K562 (cell line): Measurements from ENCODE around the gene SDR9C7. TPM values are rescaled to one million over a fixed set of nuclear protein-coding genes. Genes with fewer than 3 reads are reported as not detected.

ENCODE experiments used
- ATAC-seq: fragments of 200-7000 bp; cut with Tn5 transposase; 3 replicates; pipeline ENCODE4 v1.9.1; 2020; ENCODE audit warnings: moderate library complexity
- BruUV-seq: library from RNA; stranded (reverse); fragments of 400-500 nt; replicated peaks from 2 replicates; lab custom pipeline; 2021; lab: Mats Ljungman, UMichigan
- CTCF ChIA-PET: fragments of 300-600 bp; formaldehyde crosslinking; extraction: SDS; loops from one replicate; lab custom pipeline; 2021; ENCODE audit warnings: low intra/inter-chr PET ratio; lab: Yijun Ruan, JAX
- POLR2A ChIA-PET: fragments of 300-600, 350-650 bp; sonication (Branson Sonifier 250); formaldehyde crosslinking; extraction: SDS; loops from one replicate; lab custom pipeline; 2021; ENCODE audit warnings: antibody characterized with exemption, inconsistent platforms; lab: Yijun Ruan, JAX
- DNase-seq, 4 experiments: peaks; one replicate each; pipeline versions ENCODE4 v3.0.0 to v3.0.0-alpha.2; 2011 to 2018; ENCODE audit warnings: low spot score in 3 of 4, mixed read lengths in 3 of 4; ENCODE audit errors: extremely low read depth in 1 of 4
- FAIRE-seq: peaks from 2 replicates; lab custom pipeline; 2011; peaks lifted over from hg19 to GRCh38; lab: Jason Lieb, UNC
- H2AFZ ChIP-seq: 2 replicates; pipeline ENCODE4 v1.6.0; 2011; ENCODE audit warnings: low read depth, low read length, control low read depth, inconsistent platforms
- H3K27ac ChIP-seq: fragments of 200-600 bp; 3 replicates; pipeline ENCODE4 v1.8.0; 2011; ENCODE audit warnings: low read depth, mild to moderate bottlenecking, control low read depth, inconsistent platforms, low read length, moderate library complexity, mixed read lengths; ENCODE audit errors: extremely low read depth
- H3K27me3 ChIP-seq, 2 experiments: fragments of 300-600 bp in 1 of 2; 2 replicates in 1 of 2; 3 replicates in 1 of 2; pipeline versions ENCODE4 v1.6.0 to v1.8.0; 2011; ENCODE audit warnings: inconsistent platforms in 2 of 2, low read length in 2 of 2, mild to moderate bottlenecking in 1 of 2, mixed read lengths in 1 of 2, moderate library complexity in 1 of 2; ENCODE audit not compliant: control insufficient read depth in 2 of 2, insufficient read depth in 2 of 2
- H3K36me3 ChIP-seq: fragments of 300-600 bp; 3 replicates; pipeline ENCODE4 v1.8.0; 2011; ENCODE audit warnings: mild to moderate bottlenecking, low read length, inconsistent platforms; ENCODE audit not compliant: control insufficient read depth, insufficient read depth
- H3K4me1 ChIP-seq, 2 experiments: fragments of 200-600 bp in 1 of 2; replicated peaks in 1 of 2; 2 replicates in 1 of 2; 3 replicates in 1 of 2; pipeline versions ENCODE4 v1.5.1 to v1.8.0; 2011; ENCODE audit warnings: inconsistent platforms in 2 of 2, low read length in 2 of 2, mild to moderate bottlenecking in 1 of 2, mixed read lengths in 1 of 2, moderate library complexity in 1 of 2; ENCODE audit not compliant: control insufficient read depth in 2 of 2, insufficient read depth in 2 of 2
- H3K4me2 ChIP-seq: 2 replicates; pipeline ENCODE4 v1.6.1; 2011; ENCODE audit warnings: low read length, control low read depth, inconsistent platforms, mixed read lengths; ENCODE audit not compliant: insufficient read depth
- H3K4me3 ChIP-seq: fragments of 200-600 bp; sonication (generic), shearing (Covaris generic); 2 replicates; pipeline ENCODE4 v1.5.1; 2016; ENCODE audit warnings: control low read depth, inconsistent platforms
- H3K79me2 ChIP-seq: fragments of 200-600 bp; 3 replicates; pipeline ENCODE4 v1.8.0; 2011; ENCODE audit warnings: low read length, inconsistent platforms; ENCODE audit not compliant: control insufficient read depth, insufficient read depth
- H3K9ac ChIP-seq, 2 experiments: 2 replicates each; pipeline versions ENCODE4 v1.6.0 to v1.6.1; 2011; ENCODE audit warnings: low read depth in 2 of 2, low read length in 2 of 2, control low read depth in 1 of 2, inconsistent platforms in 1 of 2, mild to moderate bottlenecking in 1 of 2, mixed read lengths in 1 of 2; ENCODE audit not compliant: insufficient read depth in 1 of 2
- H3K9me1 ChIP-seq: one replicate; pipeline ENCODE4 v1.6.0; 2011; ENCODE audit warnings: inconsistent platforms, mild to moderate bottlenecking, low read length, moderate library complexity; ENCODE audit not compliant: control insufficient read depth, insufficient read depth
- H3K9me3 ChIP-seq: replicated peaks from 2 replicates; pipeline ENCODE4 v1.5.1; 2011; ENCODE audit warnings: low read depth, low read length, inconsistent platforms; ENCODE audit not compliant: control insufficient read depth, insufficient read depth
- H4K20me1 ChIP-seq: replicated peaks from 2 replicates; pipeline ENCODE4 v1.6.1; 2011; ENCODE audit warnings: low read length, inconsistent platforms, mixed read lengths; ENCODE audit not compliant: control insufficient read depth, insufficient read depth
- ATF3 ChIP-seq, 2 experiments: fragments of 450-650 bp in 1 of 2; sonication (generic) in 1 of 2; formaldehyde crosslinking in 1 of 2; IDR thresholded peaks in 1 of 2; conservative IDR thresholded peaks in 1 of 2; 2 replicates each; pipeline versions ENCODE4 v1.6.1 to v1.8.1; 2016 to 2023; ENCODE audit warnings: mild to moderate bottlenecking in 2 of 2, moderate library complexity in 2 of 2, inconsistent platforms in 1 of 2, missing genetic modification reagents in 1 of 2
- FOXJ3 ChIP-seq: sonication (generic); formaldehyde crosslinking; IDR thresholded peaks from 2 replicates; pipeline ENCODE4 v1.4.0; 2020; ENCODE audit warnings: mild to moderate bottlenecking, missing genetic modification reagents
- ZBED1 ChIP-seq: IDR thresholded peaks from 2 replicates; pipeline ENCODE4 v1.6.1; 2014
- ZFP36 ChIP-seq: fragments of 150-350 bp; IDR thresholded peaks from 2 replicates; pipeline ENCODE4 v1.6.1; 2018; ENCODE audit warnings: low read length, low read depth; ENCODE audit not compliant: partially characterized antibody
- ZNF512 ChIP-seq: IDR thresholded peaks from 2 replicates; pipeline ENCODE4 v1.6.1; 2016; ENCODE audit warnings: missing genetic modification characterization, missing compliant biosample characterization
- WGBS: fragments of 100-300 bp; shearing (Covaris generic); methylation state at CpG from one replicate; pipeline ENCODE4 v1.1.6; 2016; ENCODE audit warnings: low coverage, mixed read lengths; ENCODE audit not compliant: insufficient coverage; ENCODE audit errors: missing lambda C conversion rate; 5-methylcytosine and 5-hydroxymethylcytosine counted together
- in situ Hi-C: fragments of 300-500 bp; cut with MboI; formaldehyde crosslinking; loops from 4 replicates; pipeline ENCODE4 v1.15.0; 2018; ENCODE audit warnings: inconsistent platforms, mixed read lengths
- intact Hi-C: fragments of 100-400 bp; cut with micrococcal nuclease; formaldehyde crosslinking; loops from 2 replicates; pipeline ENCODE4 v1.14.2; 2022
- polyA plus RNA-seq, 8 experiments: library from polyadenylated mRNA; depleted of rRNA in 4 of 8; stranded (reverse) in 5 of 8; unstranded in 3 of 8; fragments of >200 nt; fragmentation: Nextera tagmentation in 2 of 8; fragmentation: Illumina TruSeq in 1 of 8; extraction: Ambion mirVana in 2 of 8; extraction: Trizol in 1 of 8; gene quantifications; 2 replicates each; pipeline versions ENCODE4 v1.2.1 to v1.2.3, GENCODE V29; 2011 to 2014; ENCODE audit warnings: inconsistent platforms in 1 of 8, missing spikeins in 1 of 8
- total RNA-seq, 7 experiments: library from RNA; depleted of rRNA in 6 of 7; stranded (reverse); fragments of >200 nt in 6 of 7; fragmentation: Illumina TruSeq in 2 of 7; extraction: Trizol in 2 of 7; gene quantifications; 2 replicates each; pipeline versions ENCODE4 v1.2.1 to v1.2.3, GENCODE V29; 2011 to 2021; ENCODE audit warnings: low replicate concordance in 1 of 7

Gene SDR9C7
- total and polyA plus RNA-seq, 9 of the 15 experiments (the other 6 are each of a cell fraction or from before 2014, with no cell fraction given): 0.04 to 0.59 (median 0.06) TPM; not detected in 6

DNA sequence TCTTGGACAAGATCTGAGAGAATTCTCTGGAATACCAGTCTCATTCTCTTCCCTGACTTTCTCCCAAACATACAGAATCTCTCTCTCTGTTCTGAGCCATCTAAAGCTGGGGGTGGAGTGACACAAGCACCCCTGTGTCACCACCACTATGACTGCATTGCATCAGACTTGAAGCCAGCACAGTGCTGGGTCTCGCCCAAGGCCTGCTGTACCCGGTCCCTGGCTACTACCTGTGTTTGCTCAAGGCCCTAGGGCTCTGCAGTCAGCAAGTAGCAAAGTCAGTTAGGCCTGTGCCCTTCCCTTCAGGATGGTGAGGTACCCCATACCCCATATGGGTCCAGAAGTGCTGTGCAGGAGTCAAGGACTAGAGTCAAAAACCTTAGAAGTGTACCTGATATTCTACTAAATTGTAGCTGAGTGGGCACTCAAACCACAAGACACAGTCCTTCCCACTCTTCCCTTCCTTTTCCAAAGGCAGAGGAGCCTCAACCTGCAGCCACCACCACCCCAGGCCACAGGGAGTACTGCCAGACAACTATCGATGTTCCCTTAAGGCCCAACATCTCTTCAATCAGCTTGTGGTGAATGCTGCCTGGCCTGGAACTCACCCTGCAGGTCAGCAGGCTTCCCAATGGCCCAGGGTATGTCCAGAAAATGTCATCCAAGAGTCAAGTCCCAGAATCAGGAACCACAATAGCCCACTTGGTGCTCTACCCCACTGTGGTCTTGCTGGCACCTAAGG, 44.4 kb upstream of the SDR9C7 start:
- no peak overlapping the region for H3K4me2 ChIP-seq
- peak overlapping the region in 1 of 2 experiments; percentile 52; a peak in 1 of 4 replicates for H3K9ac ChIP-seq
- ChIA-PET POLR2A (interaction anchor here (0.7 to 1.3 kb wide), 2 partner anchors 207 to 546 kb away, joined by 3 read pairs; no protein-coding TSS in a partner anchor), CTCF (no interaction called here)
- H3K27me3 ChIP-seq: no peaks in the 10 kb centered on the region
- no peaks in the 10 kb centered on the region for H3K9me1 ChIP-seq
- FAIRE-seq (no peak), DNase-seq (no peak), ATAC-seq (peak; percentile 47; the same call in 2 of the 3 replicates)
- no peaks in the 10 kb centered on the region for H4K20me1 ChIP-seq
- 47% methylated on average over 2 of the region's 3 CpGs for WGBS
- H3K27ac ChIP-seq: no peak overlapping the region
- TF ChIP-seq ZBED1: no peak
- peak; percentile 17; the same call in 1 of the 2 replicates for TF ChIP-seq ATF3 (IDR thresholded peaks at IDR 0.05)
- TF ChIP-seq ATF3 (CRISPR knock-in tag; conservative IDR thresholded peaks at IDR 0.05): no peak
- TF ChIP-seq FOXJ3 (CRISPR knock-in tag): no peak
- no peak for TF ChIP-seq ZFP36
- TF ChIP-seq ZNF512 (tag): no peak
- 0 out of 5 replicates have a peak, but pooled peaks cover 0 to 3% of the 10 kb centered on the region in 2 experiments for H3K4me1 ChIP-seq
- H3K79me2 ChIP-seq: no peaks in the 10 kb centered on the region
- H3K36me3 ChIP-seq: no peaks in the 10 kb centered on the region
- no peaks in the 10 kb centered on the region for H3K9me3 ChIP-seq
- no peak overlapping the region for H3K4me3 ChIP-seq
- H2AFZ ChIP-seq: no peak overlapping the region
- in situ Hi-C loops: no loop called here
- intact Hi-C loops: no loop called here
- BruUV-seq: no TSS peak
